Adrenal gland (tissue), 12 donors: ENCODE measurements around the gene INO80D. TPM values are rescaled to one million over a fixed set of nuclear protein-coding genes. Genes with fewer than 3 reads are reported as not detected.

Source experiments
- DNase-seq, 7 donors: peaks; one replicate each; pipeline ENCODE4 v3.0.0-alpha.2; 2019 to 2020
- H3K27ac ChIP-seq, 5 donors: fragments of 200-600 bp; sonication (generic) in 4 of 5; 1 replicate in 3 of 5; 2 replicates in 2 of 5; pipeline versions ENCODE4 v1.5.1 to v1.8.0; 2016 to 2020; ENCODE audit warnings: mild to moderate bottlenecking in 1 of 5
- H3K27me3 ChIP-seq: fragments of 200-600 bp; 2 replicates; pipeline ENCODE4 v1.8.0; 2021
- H3K36me3 ChIP-seq, 2 donors: fragments of 200-600 bp; replicated peaks in 1 of 2; 1 replicate in 1 of 2; 2 replicates in 1 of 2; pipeline versions ENCODE4 v1.5.1 to v1.8.0; 2018 to 2022
- H3K4me1 ChIP-seq, 2 donors: fragments of 200-600 bp; replicated peaks in 1 of 2; 1 replicate in 1 of 2; 2 replicates in 1 of 2; pipeline versions ENCODE4 v1.5.1 to v1.8.0; 2018 to 2021
- H3K4me3 ChIP-seq, 4 donors: fragments of 200-600 bp; sonication (generic) in 3 of 4; one replicate each; pipeline ENCODE4 v1.5.1; 2016 to 2018
- H3K9me3 ChIP-seq, 3 donors: fragments of 200-600 bp; sonication (generic) in 1 of 3; replicated peaks in 1 of 3; 1 replicate in 2 of 3; 2 replicates in 1 of 3; pipeline versions ENCODE4 v1.5.1 to v1.8.0; 2016 to 2021
- CTCF ChIP-seq, 6 experiments: fragments of 450-650 bp in 4 of 6; fragments of 200-600 bp in 2 of 6; sonication (generic) in 1 of 6; IDR thresholded peaks; 1 replicate in 5 of 6; 2 replicates in 1 of 6; pipeline versions ENCODE4 v1.5.1 to v1.8.0; 2016 to 2021; ENCODE audit warnings: antibody characterized with exemption in 6 of 6, mild to moderate bottlenecking in 2 of 6, moderate library complexity in 1 of 6
- POLR2A ChIP-seq, 2 donors: fragments of 450-650 bp; IDR thresholded peaks; one replicate each; pipeline ENCODE4 v1.6.1; 2017; ENCODE audit warnings: antibody characterized with exemption in 2 of 2, mild to moderate bottlenecking in 2 of 2, moderate library complexity in 1 of 2
- WGBS, 4 donors: extraction: QIAGEN DNeasy Blood & Tissue Kit in 2 of 4; methylation state at CpG; one replicate each; pipeline versions ENCODE4 v1.1.5 to v1.1.7; 2013 to 2017; 5-methylcytosine and 5-hydroxymethylcytosine counted together
- intact Hi-C, 2 donors: fragments of 100-400 bp; cut with DNase I; formaldehyde crosslinking; loops; one replicate each; pipeline versions ENCODE4 v1.14.1 to v1.15.0; 2022 to 2023
- polyA plus RNA-seq, 3 donors: library from polyadenylated mRNA; stranded (reverse); fragments of 200-250 nt in 2 of 3; fragments of 350-450 nt in 1 of 3; fragmentation: Illumina TruSeq in 1 of 3; extraction: RNeasy Lipid Tissue Mini Kit (QIAGEN cat#74804) in 1 of 3; gene quantifications; one replicate each; pipeline ENCODE4 v1.2.3, GENCODE V29; 2013 to 2014
- total RNA-seq, 9 donors: library from RNA; depleted of rRNA in 4 of 9; stranded (reverse); fragments of >200 nt in 4 of 9; fragments of 120-200 nt in 1 of 9; fragmentation: NEBNext Ultra II Directional in 1 of 9; extraction: Animal tissue kit (Norgen Biotek cat#: 25700) in 1 of 9; gene quantifications; one replicate each; pipeline versions ENCODE4 v1.1.0 to v1.2.4, GENCODE V29; 2013 to 2023
- donor health status: healthy with polysubstance abuse.
- donor health status: Bipolar disorder and iron deficiency.
- donor health status: DM: yes; HTN: yes; CAD: no.
- donor health status: DM: no; HTN: no; CAD: no.
- donor health status: DM: no; HTN: no; CAD: no.
- donor health status: DM: yes; HTN: yes; CAD: no.

Gene INO80D
- total and polyA plus RNA-seq, 12 donors: 2.7 to 24.6 (median 14.1) TPM

GRCh38 chr2:206116278-206116677 is 30.3 kb upstream of the INO80D start:
- DNase-seq: peak in 1 of 7 donors; percentile 38
- H3K27me3 ChIP-seq: no peaks in the 10 kb centered on the region
- H3K27ac ChIP-seq: no peak overlapping the region
- intact Hi-C loops: no loop called here
- no peak overlapping the region for H3K4me3 ChIP-seq
- H3K9me3 ChIP-seq: no peaks in the 10 kb centered on the region
- peaks cover 0 to 23% of the 10 kb centered on the region in 2 donors for H3K36me3 ChIP-seq
- TF ChIP-seq POLR2A (IDR thresholded peaks at IDR 0.05): no peak
- TF ChIP-seq CTCF (IDR thresholded peaks at IDR 0.05): no peak
- no peaks in the 10 kb centered on the region for H3K4me1 ChIP-seq
- 94 to 97% (median 96%) methylated on average over 21 of the region's 21 CpGs for WGBS, 4 donors

- Histone ChIP-seq H3K4me1 (no peaks in the 10 kb centered on the region), H3K9me3 (no peaks in the 10 kb centered on the region), H3K36me3 (peaks cover 0 to 11% of the 10 kb centered on the region in 2 donors), H3K4me3 (no peak overlapping the region), H3K27ac (no peak overlapping the region), H3K27me3 (no peaks in the 10 kb centered on the region)
- intact Hi-C loops: no loop called here
- DNase-seq: peak in 1 of 7 donors; percentile 40
- WGBS, 4 donors: 88 to 97% (median 94%) methylated on average over 3 of the region's 3 CpGs
- TF ChIP-seq CTCF (IDR thresholded peaks at IDR 0.05) (no peak), POLR2A (IDR thresholded peaks at IDR 0.05) (no peak)
Measured at GRCh38 chr2:206115026-206115578, 29.1 kb upstream of the INO80D start.

- 92 to 94% (median 94%) methylated on average over 7 of the region's 7 CpGs for WGBS, 4 donors
- Histone ChIP-seq H3K9me3 (no peaks in the 10 kb centered on the region), H3K27me3 (no peaks in the 10 kb centered on the region), H3K4me1 (no peaks in the 10 kb centered on the region), H3K4me3 (no peak overlapping the region), H3K27ac (no peak overlapping the region), H3K36me3 (no peaks in the 10 kb centered on the region)
- no peak for TF ChIP-seq POLR2A (IDR thresholded peaks at IDR 0.05)
- TF ChIP-seq CTCF (IDR thresholded peaks at IDR 0.05): no peak
- intact Hi-C loops: no loop called here
- no peak for DNase-seq
Measured at GRCh38 chr2:206112846-206113547, 27.0 kb upstream of the INO80D start.

GRCh38 chr2:206112108-206112507 is 26.1 kb upstream of the INO80D start:
- no peaks in the 10 kb centered on the region for H3K9me3 ChIP-seq
- WGBS, 4 donors: 96 to 99% (median 96%) methylated on average over 3 of the region's 3 CpGs
- no peaks in the 10 kb centered on the region for H3K27me3 ChIP-seq
- no peak overlapping the region for H3K27ac ChIP-seq
- TF ChIP-seq POLR2A (IDR thresholded peaks at IDR 0.05) (no peak), CTCF (IDR thresholded peaks at IDR 0.05) (no peak)
- DNase-seq: no peak
- no peak overlapping the region for H3K4me3 ChIP-seq
- no peaks in the 10 kb centered on the region for H3K36me3 ChIP-seq
- no peaks in the 10 kb centered on the region for H3K4me1 ChIP-seq
- intact Hi-C loops: no loop called here
